ENCODE data around the gene TBX15. TPM values are rescaled to one million over a fixed set of nuclear protein-coding genes. Genes with fewer than 3 reads are reported as not detected.

The TBX15 gene
- total RNA-seq = not detected in 2 replicates
- long read RNA-seq = 0 reads

GRCh38 chr1:118988186-118989005, at the start of gene TBX15:
TBX15 (minus strand) TSS chr1:118988343; CDS start chr1:118987795, 548 bp downstream.
- DNase-seq (ENCODE audit: low spot score, unreplicated experiment) = no peak
- Mint-ChIP-seq H3K9me3 (ENCODE audit: low read depth) (no peaks in the 10 kb centered on the region), H3K36me3 (ENCODE audit: insufficient read depth) (no peaks in the 10 kb centered on the region), H3K27ac (peak within 1 kb of the TSS; percentile 58), H3K4me3 (ENCODE audit: low read depth) (peak within 1 kb of the TSS; percentile 21), H3K27me3 (peaks cover 97% of the 10 kb centered on the region), H3K4me1 (ENCODE audit: low read depth) (peaks cover 13% of the 10 kb centered on the region)
- TF ChIP-seq CTCF (IDR thresholded peaks at IDR 0.05; ENCODE audit: unreplicated experiment) = no peak

GRCh38 chr1:119034359-119034758, 46.2 kb upstream of the TBX15 start:
- no peak for DNase-seq (ENCODE audit: low spot score, unreplicated experiment)
- Mint-ChIP-seq H3K36me3 (ENCODE audit: insufficient read depth) (peaks cover 4% of the 10 kb centered on the region), H3K27me3 (no peaks in the 10 kb centered on the region), H3K4me3 (ENCODE audit: low read depth) (no peak overlapping the region), H3K9me3 (ENCODE audit: low read depth) (no peaks in the 10 kb centered on the region), H3K4me1 (ENCODE audit: low read depth) (no peaks in the 10 kb centered on the region), H3K27ac (no peak overlapping the region)
- TF ChIP-seq CTCF (IDR thresholded peaks at IDR 0.05; ENCODE audit: unreplicated experiment) = no peak

- no peak for TF ChIP-seq CTCF (IDR thresholded peaks at IDR 0.05; ENCODE audit: unreplicated experiment)
- no peaks in the 10 kb centered on the region for H3K9me3 Mint-ChIP-seq (ENCODE audit: low read depth)
- H3K4me1 Mint-ChIP-seq (ENCODE audit: low read depth) = no peaks in the 10 kb centered on the region
- H3K27ac Mint-ChIP-seq = no peak overlapping the region
- no peaks in the 10 kb centered on the region for H3K27me3 Mint-ChIP-seq
- DNase-seq (ENCODE audit: low spot score, unreplicated experiment) = no peak
- H3K36me3 Mint-ChIP-seq (ENCODE audit: insufficient read depth) = peaks cover 4% of the 10 kb centered on the region
- no peak overlapping the region for H3K4me3 Mint-ChIP-seq (ENCODE audit: low read depth)
These were observed 44.8 kb upstream of the TBX15 start for GRCh38 chr1:119032986-119033385.

GRCh38 chr1:119027759-119028158, 39.6 kb upstream of the TBX15 start:
- no peak for TF ChIP-seq CTCF (IDR thresholded peaks at IDR 0.05; ENCODE audit: unreplicated experiment)
- peaks cover 5% of the 10 kb centered on the region for H3K36me3 Mint-ChIP-seq (ENCODE audit: insufficient read depth)
- H3K9me3 Mint-ChIP-seq (ENCODE audit: low read depth) = peaks cover 2% of the 10 kb centered on the region
- H3K27me3 Mint-ChIP-seq = no peaks in the 10 kb centered on the region
- H3K27ac Mint-ChIP-seq = no peak overlapping the region
- DNase-seq (ENCODE audit: low spot score, unreplicated experiment) = no peak
- H3K4me1 Mint-ChIP-seq (ENCODE audit: low read depth) = no peaks in the 10 kb centered on the region
- H3K4me3 Mint-ChIP-seq (ENCODE audit: low read depth) = no peak overlapping the region

- no peak for TF ChIP-seq CTCF (IDR thresholded peaks at IDR 0.05; ENCODE audit: unreplicated experiment)
- peaks cover 2% of the 10 kb centered on the region for H3K9me3 Mint-ChIP-seq (ENCODE audit: low read depth)
- H3K4me1 Mint-ChIP-seq (ENCODE audit: low read depth) = no peaks in the 10 kb centered on the region
These were observed 38.8 kb upstream of the TBX15 start for GRCh38 chr1:119026956-119027355.

More at GRCh38 chr1:119026956-119027355, 38.8 kb upstream of the TBX15 start:
- H3K4me3 Mint-ChIP-seq (ENCODE audit: low read depth) = no peak overlapping the region
- peaks cover 6% of the 10 kb centered on the region for H3K36me3 Mint-ChIP-seq (ENCODE audit: insufficient read depth)
- no peak for DNase-seq (ENCODE audit: low spot score, unreplicated experiment)
- H3K27me3 Mint-ChIP-seq = no peaks in the 10 kb centered on the region
- no peak overlapping the region for H3K27ac Mint-ChIP-seq
